Measurements from ENCODE around the gene CD300LF.
A peak's percentile ranks its signal among the peaks of the same experiment; 100 is the strongest.

The CD300LF gene

DNA sequence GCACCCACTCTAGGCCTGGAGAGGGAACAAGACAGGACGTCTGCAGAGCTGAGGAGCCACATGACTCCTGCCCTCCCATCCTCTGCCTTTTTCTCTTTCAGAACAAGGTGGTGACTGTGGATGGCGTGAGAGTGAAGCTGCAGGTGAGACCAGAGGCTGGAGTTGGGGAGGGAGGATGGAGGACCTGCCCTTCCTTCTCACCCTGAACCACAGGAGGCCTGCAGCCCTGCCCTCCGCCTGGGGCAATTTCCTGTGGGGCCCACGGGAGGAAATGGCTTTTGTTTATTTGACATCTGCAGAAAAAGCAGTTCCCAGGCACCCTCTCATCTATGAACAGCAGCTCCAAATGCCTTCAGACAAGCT, 29.4 kb upstream of the CD300LF start:
- peaks cover 84% of the 10 kb centered on the region for H3K4me1 Mint-ChIP-seq (ENCODE audit: low read depth)
- no peak overlapping the region for H3K4me3 Mint-ChIP-seq
- H3K36me3 Mint-ChIP-seq (ENCODE audit: low read depth): no peaks in the 10 kb centered on the region
- H3K9me3 Mint-ChIP-seq: no peaks in the 10 kb centered on the region
- intact Hi-C loops (cut with micrococcal nuclease): no loop called here
- peaks cover 20% of the 10 kb centered on the region for H3K27me3 Mint-ChIP-seq
- no peak overlapping the region for H3K27ac Mint-ChIP-seq

GRCh38 chr17:74740641-74741387, 28.1 kb upstream of the CD300LF start:
- H3K4me1 Mint-ChIP-seq (ENCODE audit: low read depth): peaks cover 80% of the 10 kb centered on the region
- no peak overlapping the region for H3K27ac Mint-ChIP-seq
- no peaks in the 10 kb centered on the region for H3K9me3 Mint-ChIP-seq
- H3K4me3 Mint-ChIP-seq: no peak overlapping the region
- no peaks in the 10 kb centered on the region for H3K36me3 Mint-ChIP-seq (ENCODE audit: low read depth)
- H3K27me3 Mint-ChIP-seq: peaks cover 25% of the 10 kb centered on the region
- intact Hi-C loops (cut with micrococcal nuclease): no loop called here

DNA sequence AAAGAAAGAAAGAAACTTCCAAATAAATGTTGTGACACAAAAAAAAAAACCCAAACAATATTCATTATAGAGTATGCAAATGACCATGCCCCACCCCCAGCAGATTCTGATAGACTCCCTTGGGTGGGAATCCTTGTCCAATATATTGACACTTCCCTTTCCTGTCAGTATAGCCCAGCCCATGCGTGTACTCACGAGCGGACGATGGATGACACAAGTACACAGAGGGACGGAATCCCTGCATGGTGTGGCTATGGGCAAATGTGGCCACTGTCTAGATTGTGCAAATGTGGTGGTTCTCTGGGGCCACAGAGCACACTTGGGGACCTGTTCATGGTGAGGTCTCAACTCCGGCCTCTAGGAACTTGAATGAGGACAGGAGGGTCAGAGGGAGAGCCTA, 27.4 kb upstream of the CD300LF start:
- Mint-ChIP-seq H3K9me3 (no peaks in the 10 kb centered on the region), H3K4me1 (ENCODE audit: low read depth) (peaks cover 80% of the 10 kb centered on the region), H3K27ac (no peak overlapping the region), H3K27me3 (peaks cover 25% of the 10 kb centered on the region), H3K4me3 (no peak overlapping the region), H3K36me3 (ENCODE audit: low read depth) (no peaks in the 10 kb centered on the region)
- intact Hi-C loops (cut with micrococcal nuclease): no loop called here

DNA sequence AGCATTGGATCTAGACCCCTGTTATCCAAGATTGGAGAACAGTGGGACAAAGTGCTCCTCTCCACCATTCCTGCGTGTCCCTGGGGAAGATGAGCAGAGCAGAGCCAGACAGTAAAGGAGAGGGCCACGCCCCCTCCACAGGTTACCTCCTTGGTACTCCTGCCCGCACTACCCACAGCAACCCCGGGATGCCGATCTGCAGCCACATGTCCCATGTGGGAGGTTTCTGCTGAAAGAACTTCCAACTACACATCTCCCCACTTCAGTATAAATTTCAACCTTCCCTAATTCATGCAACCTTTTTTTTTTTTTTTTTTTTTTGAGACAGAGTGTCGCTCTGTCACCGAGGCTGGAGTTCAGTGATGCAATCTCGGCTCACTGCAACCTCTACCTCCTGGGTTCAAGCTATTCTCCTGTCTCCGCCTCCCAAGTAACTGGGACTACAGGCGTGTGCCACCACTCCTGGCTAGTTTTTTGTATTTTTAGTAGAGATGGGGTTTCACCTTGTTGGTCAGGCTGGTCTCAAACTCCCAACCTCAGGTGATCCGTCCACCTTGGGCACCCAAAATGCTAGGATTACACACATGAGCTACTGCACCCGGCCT, 26.6 kb upstream of the CD300LF start:
- H3K9me3 Mint-ChIP-seq: no peaks in the 10 kb centered on the region
- peaks cover 80% of the 10 kb centered on the region for H3K4me1 Mint-ChIP-seq (ENCODE audit: low read depth)
- no peaks in the 10 kb centered on the region for H3K36me3 Mint-ChIP-seq (ENCODE audit: low read depth)
- H3K27me3 Mint-ChIP-seq: peaks cover 31% of the 10 kb centered on the region
- no peak overlapping the region for H3K4me3 Mint-ChIP-seq
- H3K27ac Mint-ChIP-seq: no peak overlapping the region
- intact Hi-C loops (cut with micrococcal nuclease): no loop called here

DNA sequence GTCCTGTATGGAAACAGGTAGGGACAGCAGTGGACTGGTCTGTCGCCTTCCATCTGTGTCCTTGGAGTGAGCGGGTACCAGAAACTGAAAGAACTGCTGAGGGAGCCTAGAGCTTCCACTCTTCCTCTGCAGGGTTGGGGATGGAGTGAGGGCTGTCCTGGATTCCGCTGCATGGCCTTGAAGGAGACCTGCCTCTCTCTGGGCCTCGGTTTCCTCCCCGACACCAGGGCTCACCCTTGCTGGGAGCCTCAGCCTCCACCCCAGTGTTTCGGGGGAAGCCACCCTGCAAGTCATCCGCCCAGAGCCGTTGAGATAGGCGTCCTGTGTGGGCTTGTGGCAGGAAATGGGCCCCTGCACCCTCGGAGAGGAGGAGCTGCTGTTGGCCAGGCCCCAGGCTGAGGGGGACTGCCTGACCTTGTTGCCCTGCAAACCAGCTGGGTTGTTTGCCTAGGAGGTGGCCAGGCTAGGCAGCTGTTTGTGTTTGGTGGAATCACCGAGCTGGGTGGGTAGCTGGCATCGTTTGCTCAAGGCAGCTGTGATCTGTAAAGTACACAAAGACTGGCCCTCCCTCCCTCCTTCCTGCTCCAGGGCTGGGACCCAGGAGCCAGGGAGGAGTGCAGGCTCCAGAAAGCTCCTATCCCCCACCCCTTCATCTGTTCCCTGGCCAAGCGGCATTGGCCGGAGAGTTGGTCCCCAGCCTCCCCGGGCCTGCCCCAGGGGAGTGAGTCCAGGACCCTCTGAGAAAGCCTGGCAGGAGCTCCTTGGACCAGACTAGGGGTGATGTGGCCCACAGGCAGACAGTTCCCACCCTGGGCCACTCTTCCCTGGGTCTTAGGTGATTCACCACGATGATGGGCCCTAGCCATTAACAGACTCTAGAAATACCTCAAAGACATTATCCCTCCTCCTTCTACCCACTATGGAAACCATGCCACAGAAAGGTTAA, 25.6 kb upstream of the CD300LF start:
- Mint-ChIP-seq H3K9me3 (no peaks in the 10 kb centered on the region), H3K27me3 (peaks cover 31% of the 10 kb centered on the region), H3K4me3 (peak overlapping the region; percentile 65), H3K27ac (no peak overlapping the region), H3K36me3 (ENCODE audit: low read depth) (no peaks in the 10 kb centered on the region), H3K4me1 (ENCODE audit: low read depth) (peaks cover 72% of the 10 kb centered on the region)
- intact Hi-C loops (cut with micrococcal nuclease): no loop called here

DNA sequence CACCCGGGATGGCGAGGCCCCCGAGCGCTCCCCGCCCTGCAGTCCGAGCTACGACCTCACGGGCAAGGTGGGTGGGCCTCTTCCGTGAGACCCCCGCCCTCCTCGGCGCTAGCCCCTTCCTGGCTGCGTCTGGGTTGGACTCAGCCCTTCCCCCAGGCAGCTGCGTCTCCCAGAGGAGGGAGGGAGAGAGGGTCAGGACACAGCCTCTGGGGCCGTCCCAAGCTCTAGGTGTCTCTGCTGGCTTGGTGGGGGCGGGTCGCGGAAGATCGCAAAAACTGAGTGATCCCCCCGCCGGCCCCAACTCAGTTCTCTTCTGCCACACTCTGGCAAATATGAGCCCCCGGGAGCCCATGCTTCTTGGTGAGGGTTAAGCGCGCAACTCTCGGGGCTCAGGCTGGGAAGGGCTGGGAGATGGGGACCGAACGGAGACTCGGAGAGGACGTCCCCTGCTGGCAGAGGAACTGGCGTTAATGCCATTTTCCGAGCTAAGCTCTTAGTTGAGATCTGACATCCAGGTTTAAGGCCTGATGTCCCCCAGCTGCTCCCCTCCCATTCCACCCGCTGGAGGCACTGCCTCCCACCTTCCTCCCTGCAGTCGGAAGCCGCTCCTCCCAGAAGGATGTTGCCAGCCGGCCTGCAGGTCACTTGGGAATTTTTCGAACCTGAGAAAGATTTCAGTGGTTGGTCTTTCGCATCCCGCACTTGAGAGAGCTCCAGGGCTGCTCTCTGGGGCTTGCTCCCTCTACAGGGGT, 24.8 kb upstream of the CD300LF start:
- Mint-ChIP-seq H3K27ac (no peak overlapping the region), H3K4me1 (ENCODE audit: low read depth) (peaks cover 63% of the 10 kb centered on the region), H3K4me3 (peak overlapping the region; percentile 65), H3K9me3 (no peaks in the 10 kb centered on the region), H3K27me3 (peaks cover 31% of the 10 kb centered on the region), H3K36me3 (ENCODE audit: low read depth) (no peaks in the 10 kb centered on the region)
- intact Hi-C loops (cut with micrococcal nuclease): loop anchor here (1.0 kb wide), 1 partner anchor 80 kb away; no protein-coding TSS in a partner anchor

GRCh38 chr17:74736513-74737298, 24.0 kb upstream of the CD300LF start, which contains the start of gene RAB37:
Gene RAB37 (plus strand): TSS chr17:74737256. CDS start chr17:74737273, 17 bp downstream.
- H3K4me3 Mint-ChIP-seq: peak within 1 kb of the TSS; percentile 65
- H3K36me3 Mint-ChIP-seq (ENCODE audit: low read depth): no peaks in the 10 kb centered on the region
- intact Hi-C loops (cut with micrococcal nuclease): loop anchor here (1.0 kb wide), 1 partner anchor 79 kb away; no protein-coding TSS in a partner anchor
- H3K27me3 Mint-ChIP-seq: peaks cover 31% of the 10 kb centered on the region
- no peaks in the 10 kb centered on the region for H3K9me3 Mint-ChIP-seq
- peaks cover 55% of the 10 kb centered on the region for H3K4me1 Mint-ChIP-seq (ENCODE audit: low read depth)
- no peak within 1 kb of the TSS for H3K27ac Mint-ChIP-seq

DNA sequence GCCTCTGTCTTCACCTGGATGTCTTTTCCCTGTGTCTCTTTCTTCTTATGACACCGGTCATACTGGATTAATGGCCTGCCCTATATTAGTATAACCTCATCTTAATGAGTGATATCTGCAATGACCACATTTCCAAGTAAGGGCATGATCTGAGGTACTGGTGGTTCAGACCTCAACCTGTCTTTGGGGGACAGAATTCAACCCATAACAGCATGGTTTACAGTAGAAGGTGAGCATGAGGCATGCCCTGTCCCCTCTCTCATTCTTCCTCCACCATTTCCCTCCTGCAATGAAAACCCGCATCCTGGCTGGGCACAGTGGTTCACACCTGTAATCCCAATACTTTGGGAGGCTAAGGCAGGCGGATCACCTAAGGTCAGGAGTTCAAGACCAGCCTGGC, 21.5 kb upstream of the CD300LF start:
- Mint-ChIP-seq H3K9me3 (no peaks in the 10 kb centered on the region), H3K4me3 (no peak overlapping the region), H3K27me3 (peaks cover 29% of the 10 kb centered on the region), H3K36me3 (ENCODE audit: low read depth) (no peaks in the 10 kb centered on the region), H3K27ac (no peak overlapping the region), H3K4me1 (ENCODE audit: low read depth) (peaks cover 40% of the 10 kb centered on the region)
- intact Hi-C loops (cut with micrococcal nuclease): no loop called here

DNA sequence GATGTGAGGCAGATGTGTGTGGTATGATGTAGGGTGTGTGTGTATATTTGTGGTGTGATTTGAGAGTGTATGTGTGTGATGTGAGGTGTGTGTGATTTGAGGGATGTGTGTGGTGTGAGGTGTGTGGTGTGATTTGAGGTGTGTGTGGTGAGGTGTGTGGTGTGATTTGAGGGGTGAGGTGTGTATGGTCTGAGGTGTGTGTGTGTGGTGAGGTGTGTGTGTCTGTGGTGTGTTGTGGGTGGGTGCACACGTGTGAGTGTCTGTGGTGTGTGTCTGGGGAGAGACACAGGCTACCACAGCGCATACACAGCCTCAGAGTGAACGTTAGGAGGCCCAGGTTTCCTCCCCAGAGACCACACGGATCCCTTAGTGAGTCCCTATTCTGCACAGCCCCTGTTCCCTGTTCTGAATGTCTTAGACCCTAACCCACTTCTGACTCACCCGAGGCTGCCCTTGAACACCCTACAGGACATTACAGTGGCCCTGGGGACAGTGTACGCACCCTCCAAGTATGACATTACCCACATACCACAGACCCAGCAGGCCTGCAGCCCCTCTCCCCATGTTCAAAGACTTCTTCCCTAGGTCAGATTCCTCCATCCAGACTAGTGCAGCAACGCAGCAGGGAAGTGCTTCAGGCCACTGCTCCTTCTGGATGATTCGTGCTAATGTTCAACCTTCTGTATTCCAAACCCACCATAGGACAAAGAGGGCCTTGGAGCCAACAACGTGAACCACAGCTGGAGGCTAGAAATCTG, 20.8 kb upstream of the CD300LF start:
- intact Hi-C loops (cut with micrococcal nuclease): no loop called here
- Mint-ChIP-seq H3K4me1 (ENCODE audit: low read depth) (peaks cover 33% of the 10 kb centered on the region), H3K4me3 (no peak overlapping the region), H3K27ac (no peak overlapping the region), H3K36me3 (ENCODE audit: low read depth) (no peaks in the 10 kb centered on the region), H3K27me3 (peaks cover 24% of the 10 kb centered on the region), H3K9me3 (no peaks in the 10 kb centered on the region)

DNA sequence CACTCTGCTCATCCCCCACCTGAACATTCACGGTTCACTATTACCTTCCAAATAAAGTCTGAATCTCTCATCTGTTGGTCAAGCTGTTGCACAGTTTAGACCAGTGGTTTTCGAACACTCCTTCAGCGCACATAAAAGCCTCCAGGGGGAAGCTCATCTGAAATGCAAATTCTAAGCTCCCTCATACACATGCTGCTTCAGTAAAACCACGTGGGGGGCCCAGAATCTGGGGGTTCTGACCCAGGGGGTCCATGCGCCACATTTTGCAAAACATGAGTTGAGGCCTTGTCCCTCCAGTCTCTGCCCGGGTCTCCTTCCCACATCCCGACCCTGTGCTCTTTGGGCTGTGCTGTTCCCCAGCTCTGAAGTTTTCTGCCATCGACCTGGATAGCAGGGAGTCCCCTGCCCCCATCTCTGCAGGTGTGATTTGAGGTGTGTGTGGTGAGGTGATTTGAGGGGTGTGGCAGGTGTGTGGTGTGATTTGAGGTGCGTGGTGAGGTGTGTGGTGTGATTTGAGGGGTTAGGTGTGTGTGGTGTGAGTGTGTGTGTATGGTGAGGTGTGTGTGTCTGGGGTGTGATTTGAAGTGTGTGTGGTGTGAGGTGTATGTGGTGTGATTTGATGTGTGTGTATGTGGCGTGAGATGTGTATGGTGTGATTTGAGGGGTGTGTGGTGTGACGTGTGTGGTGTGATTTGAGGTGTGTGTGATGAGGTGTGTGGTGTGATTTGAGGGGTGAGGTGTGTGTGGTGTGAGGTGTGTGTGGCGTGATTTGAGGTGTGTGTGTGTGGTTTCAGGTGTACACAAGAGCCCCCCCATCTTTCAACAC, 19.5 kb upstream of the CD300LF start:
- no peaks in the 10 kb centered on the region for H3K36me3 Mint-ChIP-seq (ENCODE audit: low read depth)
- H3K4me3 Mint-ChIP-seq: no peak overlapping the region
- intact Hi-C loops (cut with micrococcal nuclease): no loop called here
- H3K4me1 Mint-ChIP-seq (ENCODE audit: low read depth): peaks cover 21% of the 10 kb centered on the region
- H3K9me3 Mint-ChIP-seq: no peaks in the 10 kb centered on the region
- peaks cover 16% of the 10 kb centered on the region for H3K27me3 Mint-ChIP-seq
- no peak overlapping the region for H3K27ac Mint-ChIP-seq

GRCh38 chr17:74731347-74731605, 18.6 kb upstream of the CD300LF start:
- peaks cover 18% of the 10 kb centered on the region for H3K4me1 Mint-ChIP-seq (ENCODE audit: low read depth)
- no peaks in the 10 kb centered on the region for H3K9me3 Mint-ChIP-seq
- no peak overlapping the region for H3K27ac Mint-ChIP-seq
- no peak overlapping the region for H3K4me3 Mint-ChIP-seq
- intact Hi-C loops (cut with micrococcal nuclease): no loop called here
- no peaks in the 10 kb centered on the region for H3K36me3 Mint-ChIP-seq (ENCODE audit: low read depth)
- peaks cover 13% of the 10 kb centered on the region for H3K27me3 Mint-ChIP-seq
